AG08395 (cell line): Measurements from ENCODE around the gene RNF150.
A peak's percentile ranks its signal among the peaks of the same experiment; 100 is the strongest.

ENCODE experiments used
- DNase-seq: peaks from one replicate; pipeline ENCODE4 v3.0.0; 2012; ENCODE audit warnings: mixed read lengths, low spot score

RNF150 gene

GRCh38 chr4:140865253-140866217, 267.7 kb downstream of the RNF150 start:
- no peak for DNase-seq

GRCh38 chr4:140863197-140863596, 270.1 kb downstream of the RNF150 start:
- no peak for DNase-seq

GRCh38 chr4:140862177-140862442, 271.2 kb downstream of the RNF150 start:
- no peak for DNase-seq

DNA sequence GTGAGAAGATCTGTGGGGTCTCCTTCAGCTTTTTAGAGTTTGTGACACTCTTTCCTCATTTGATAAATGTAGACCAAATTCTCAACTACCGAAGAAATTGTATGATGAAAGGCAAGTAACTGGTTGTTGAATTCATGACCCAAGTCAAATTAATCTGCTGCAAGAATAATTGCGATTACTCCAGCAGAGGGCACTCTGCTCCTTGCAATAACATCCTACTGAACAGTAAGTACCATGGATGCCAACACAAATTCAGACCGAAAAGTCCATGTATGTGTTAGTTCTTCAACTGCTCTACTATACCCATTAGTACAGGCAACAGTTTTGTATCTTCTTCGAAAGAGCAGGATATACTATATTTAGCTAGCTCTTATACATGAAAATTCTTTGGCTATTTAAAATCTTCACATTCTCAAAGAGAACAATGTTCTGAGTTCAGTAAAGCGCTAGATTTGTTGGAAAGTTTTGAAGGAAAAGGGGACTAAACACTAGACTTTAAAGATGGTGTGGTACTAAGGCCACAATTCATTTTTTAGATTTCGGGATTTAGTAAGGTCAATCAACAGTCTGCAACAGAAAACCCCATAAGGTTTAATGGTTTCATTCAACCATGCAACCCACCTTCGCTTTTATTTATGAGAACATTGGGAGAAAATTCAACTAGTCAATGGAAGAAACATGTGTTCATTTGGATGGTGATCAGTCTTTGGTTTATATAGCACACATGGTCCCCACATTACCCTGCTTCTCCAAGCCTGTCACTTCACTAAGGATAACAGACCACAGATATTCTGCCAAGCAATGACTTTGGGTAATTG, 271.7 kb downstream of the RNF150 start:
- peak; percentile 74 for DNase-seq

- DNase-seq: no peak
Measured at GRCh38 chr4:140858897-140859296, 274.4 kb downstream of the RNF150 start.

DNA sequence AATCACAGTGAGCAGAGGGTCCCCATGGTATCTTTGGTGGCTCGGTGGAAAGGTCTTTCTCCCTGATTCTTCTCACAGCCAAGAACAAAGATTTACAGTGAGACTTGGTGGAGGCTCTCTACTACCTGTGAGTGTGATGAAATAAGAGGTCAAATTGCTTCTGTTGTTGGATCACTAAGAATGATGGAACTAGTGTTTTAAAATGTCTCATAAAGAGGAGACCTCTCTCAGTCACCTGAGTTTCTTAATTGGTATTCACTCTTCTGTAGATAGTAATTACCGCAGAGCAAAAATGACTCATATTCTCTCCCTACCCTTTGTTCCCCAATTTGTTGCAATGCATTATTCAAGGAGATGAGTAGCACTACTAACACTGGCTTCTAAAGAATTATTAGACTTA, 276.2 kb downstream of the RNF150 start:
- DNase-seq: no peak

DNA sequence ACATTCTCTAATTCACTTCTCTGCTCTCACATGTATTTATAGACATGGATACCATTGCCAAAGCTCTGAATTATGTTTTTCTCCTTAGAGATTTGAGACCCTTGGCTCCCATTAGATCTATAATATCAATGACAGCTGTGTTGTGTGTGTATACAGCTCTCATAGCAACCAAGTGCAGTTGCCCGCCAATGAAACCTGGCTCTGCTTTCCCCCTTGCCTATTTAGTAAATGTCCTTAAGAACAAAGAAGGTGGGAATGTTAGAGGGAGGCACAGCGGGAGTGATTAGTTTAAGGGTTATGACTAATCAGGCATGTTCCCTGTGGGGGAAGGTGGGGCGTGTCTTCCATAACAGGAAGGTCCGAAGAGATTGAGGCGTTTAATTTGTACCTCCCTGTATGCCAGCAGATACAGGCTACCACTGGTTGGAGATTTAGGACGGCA, 276.6 kb downstream of the RNF150 start:
- peak; percentile 22 for DNase-seq

DNA sequence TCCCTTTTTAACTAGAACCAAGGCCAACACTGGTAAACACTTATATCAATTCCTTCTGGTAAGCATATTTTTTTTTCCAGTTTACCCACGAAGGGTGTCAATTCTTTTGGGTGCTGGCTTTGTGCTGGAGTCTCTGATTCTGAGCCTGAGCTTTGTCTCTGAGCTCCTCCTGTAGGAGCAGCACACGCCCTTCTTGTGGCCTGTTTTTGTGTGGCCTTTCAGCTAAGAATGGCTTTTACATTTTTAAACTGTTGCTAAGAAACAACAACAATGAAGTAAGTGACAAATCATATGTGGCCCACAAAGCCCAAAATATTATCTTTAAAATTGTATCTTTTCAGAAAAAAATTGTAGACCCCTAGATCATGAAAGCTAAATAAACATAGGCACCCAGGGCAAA, 279.1 kb downstream of the RNF150 start:
- no peak for DNase-seq

GRCh38 chr4:140851804-140852203, 281.5 kb downstream of the RNF150 start:
- no peak for DNase-seq

- peak; percentile 80 for DNase-seq
Measured at GRCh38 chr4:140851032-140851636, 282.1 kb downstream of the RNF150 start.

- DNase-seq: no peak
Measured at GRCh38 chr4:140849526-140849925, 283.7 kb downstream of the RNF150 start.

GRCh38 chr4:140846736-140847135, 286.5 kb downstream of the RNF150 start:
- DNase-seq: no peak

- DNase-seq: no peak
Measured at GRCh38 chr4:140844061-140844460, 289.2 kb downstream of the RNF150 start.

GRCh38 chr4:140841186-140841585, 292.1 kb downstream of the RNF150 start:
- DNase-seq: no peak

DNA sequence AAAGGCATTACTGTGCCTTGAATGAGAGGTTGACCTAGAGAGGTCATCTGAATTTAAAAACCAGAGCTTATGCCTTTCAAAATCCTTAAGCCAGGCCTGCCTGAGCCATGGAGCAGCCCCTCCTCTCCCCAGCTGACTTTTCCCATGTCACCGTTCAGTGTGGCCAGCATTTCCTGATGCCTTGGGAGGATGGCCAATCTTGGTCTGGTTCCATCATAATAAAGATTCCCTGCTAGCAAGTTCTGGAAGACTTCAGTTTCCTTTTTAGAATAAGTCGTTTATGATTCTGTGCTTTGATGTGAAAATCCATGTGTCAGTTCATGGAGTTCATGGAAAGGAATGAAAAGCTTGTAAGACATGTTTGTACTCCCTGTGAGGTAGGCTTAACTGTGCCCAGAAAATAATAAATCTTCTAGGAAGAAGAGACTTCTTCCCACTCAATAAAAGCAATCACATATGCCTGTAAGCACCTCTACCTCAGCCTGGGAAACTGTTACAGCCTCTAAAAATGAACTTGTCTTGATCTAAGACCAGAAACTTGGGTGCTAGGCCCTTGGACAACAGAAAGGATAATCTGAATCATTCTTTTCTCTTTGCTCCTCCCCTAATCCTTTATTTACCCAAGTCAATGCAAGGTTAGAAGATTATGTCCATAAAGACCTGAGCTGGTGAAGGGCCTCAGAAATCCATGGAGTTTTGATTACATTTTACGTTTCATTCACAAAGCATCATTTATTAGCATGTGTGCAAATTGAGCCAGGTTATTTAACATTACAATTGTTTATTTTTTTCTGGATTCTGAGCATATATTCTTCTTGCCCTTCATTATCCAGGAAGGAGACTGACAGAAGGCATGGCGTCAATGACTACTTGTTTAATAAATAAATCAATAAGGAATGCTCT, 293.1 kb downstream of the RNF150 start:
- no peak for DNase-seq

DNA sequence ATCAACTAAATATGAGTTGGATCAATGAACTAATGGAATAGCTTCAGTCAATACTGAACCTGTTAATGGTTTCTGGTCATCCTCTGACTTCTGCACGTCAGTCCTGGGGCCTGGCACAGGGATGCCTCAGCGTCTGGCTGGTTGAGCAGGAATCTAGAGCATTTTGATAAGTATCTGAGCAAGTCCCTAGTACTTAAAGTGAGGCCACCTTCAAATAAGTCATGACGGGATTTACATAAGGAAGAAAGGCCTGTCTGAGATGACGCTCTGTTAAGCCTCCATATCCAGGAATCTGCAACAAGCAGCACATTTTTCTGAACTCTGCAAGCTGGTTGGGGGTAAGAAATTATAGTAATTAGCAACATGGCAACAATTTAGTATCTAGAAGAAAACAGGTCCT, 293.9 kb downstream of the RNF150 start:
- no peak for DNase-seq

DNA sequence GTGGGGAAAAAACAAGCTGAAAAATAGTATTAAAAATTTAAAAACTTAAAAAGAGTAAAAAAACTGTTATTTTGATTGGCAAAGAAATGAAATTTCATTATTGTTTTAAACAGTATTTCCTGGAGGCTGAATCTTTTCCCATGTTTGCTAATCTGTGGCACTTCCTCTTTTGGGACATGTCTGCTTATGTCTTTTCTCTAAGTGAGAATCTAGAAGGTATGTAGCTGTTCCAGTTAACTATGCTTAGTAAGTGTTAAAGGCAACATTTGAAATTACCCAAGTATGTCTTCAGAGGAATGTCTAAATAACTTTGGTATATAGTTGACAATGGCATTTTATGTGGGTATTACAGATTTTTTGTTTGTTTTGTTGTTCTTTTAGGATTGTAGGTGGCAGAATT, 295.5 kb downstream of the RNF150 start:
- no peak for DNase-seq

DNA sequence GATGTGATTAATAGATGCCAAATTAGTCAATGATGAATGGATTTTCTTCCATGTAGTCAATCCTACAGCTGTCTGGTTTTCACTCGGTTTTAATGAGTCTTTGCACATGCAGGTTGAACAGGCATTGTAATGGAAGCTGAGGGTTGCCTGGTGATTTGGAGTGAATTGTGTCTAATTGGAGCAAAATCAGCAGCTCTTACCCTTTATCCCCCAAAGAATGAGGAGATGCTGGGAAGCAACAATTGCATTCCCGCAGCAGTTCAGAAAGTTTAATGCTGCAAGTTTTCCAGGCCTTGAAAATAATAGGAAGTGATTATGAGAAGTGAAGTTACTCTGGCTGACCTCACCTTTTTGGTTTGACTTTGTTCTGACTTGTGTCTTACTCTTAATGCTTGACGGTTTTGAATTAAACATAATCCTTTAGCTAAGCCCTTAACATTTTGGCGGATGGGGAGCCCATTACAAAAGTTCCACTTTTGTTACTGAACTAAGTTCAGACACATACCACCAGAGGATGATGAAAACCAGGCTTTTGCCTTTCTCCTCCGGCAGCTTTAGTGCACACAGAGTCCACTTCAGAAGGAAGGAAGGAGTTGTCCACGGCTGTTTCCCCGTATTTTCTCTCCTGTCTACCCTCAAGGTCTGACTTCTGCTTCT, 298.3 kb downstream of the RNF150 start:
- DNase-seq: no peak

DNA sequence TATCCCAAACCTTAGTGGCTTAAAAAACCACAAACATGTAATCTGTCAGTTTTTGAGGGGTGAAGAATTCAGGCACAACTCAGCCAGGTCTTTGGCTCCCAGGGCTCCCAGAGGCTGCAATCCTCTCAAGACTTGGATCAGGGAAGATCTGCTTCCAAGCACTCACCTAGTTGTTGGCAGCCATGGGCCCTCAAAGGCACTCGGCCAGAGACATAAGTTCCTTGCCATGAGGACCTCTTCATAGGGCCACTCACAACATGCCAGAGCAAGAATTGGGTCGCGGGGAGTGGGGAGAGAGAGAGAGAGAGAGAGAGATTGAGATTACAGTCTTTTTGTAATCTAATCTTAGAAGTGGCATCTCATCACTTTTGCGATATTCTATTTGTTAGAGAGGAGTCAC, 300.0 kb downstream of the RNF150 start:
- DNase-seq: no peak

DNA sequence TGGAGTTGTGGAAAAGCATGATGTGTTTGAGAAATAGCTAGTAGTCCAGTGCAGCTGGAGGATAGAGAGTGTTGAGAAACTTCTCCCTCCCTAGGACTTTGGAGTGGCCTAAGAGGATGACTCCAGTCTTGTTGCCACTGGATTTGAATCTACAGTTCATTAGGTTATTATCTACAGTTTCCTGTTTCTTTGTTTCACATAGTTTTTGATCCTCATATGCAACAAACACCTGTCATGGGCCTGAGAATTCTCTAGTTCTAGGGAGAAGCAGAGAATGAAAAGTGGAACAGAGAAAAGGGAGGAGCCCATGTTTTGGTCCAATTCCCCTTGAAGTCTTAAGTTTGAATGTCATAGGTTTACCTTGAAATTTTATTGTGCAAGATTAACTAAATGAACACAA, 303.4 kb downstream of the RNF150 start:
- no peak for DNase-seq

DNA sequence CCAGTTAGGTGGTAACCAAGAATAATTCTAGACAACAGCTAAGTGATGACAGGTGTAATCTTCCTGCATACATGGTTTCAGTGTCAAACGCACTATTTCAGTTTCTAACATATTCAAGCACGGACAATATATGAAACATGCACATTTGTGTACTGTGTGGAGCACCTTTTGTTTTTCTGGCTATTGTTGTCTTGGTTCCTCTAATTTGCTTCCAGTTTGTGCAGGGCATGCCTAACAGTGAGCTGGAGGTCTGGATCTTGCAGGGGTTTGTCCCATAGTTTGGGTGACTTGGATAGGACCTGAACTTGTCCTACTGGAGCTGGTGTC, 306.6 kb downstream of the RNF150 start:
- DNase-seq: no peak
